GM12878 (cell line): ENCODE data around the gene FAM162A. TPM values are rescaled to one million over a fixed set of nuclear protein-coding genes. Genes with fewer than 3 reads are reported as not detected.
A peak's percentile ranks its signal among the peaks of the same experiment; 100 is the strongest.

Source experiments
- ATF3 ChIP-seq: IDR thresholded peaks from 2 replicates; pipeline ENCODE4 v1.6.1; 2011; ENCODE audit warnings: low read depth, mild to moderate bottlenecking, low read length, moderate library complexity, borderline replicate concordance; ENCODE audit errors: extremely low read depth
- BHLHE40 ChIP-seq, 2 experiments: fragments of 450-650 bp in 1 of 2; IDR thresholded peaks; 2 replicates each; pipeline ENCODE4 v1.6.1; 2011 to 2017; ENCODE audit warnings: low read depth in 2 of 2, borderline replicate concordance in 1 of 2, improper control_type of control experiment in 1 of 2, low read length in 1 of 2, mild to moderate bottlenecking in 1 of 2
- GABPA ChIP-seq: IDR thresholded peaks from 2 replicates; pipeline ENCODE4 v1.6.1; 2014; ENCODE audit warnings: antibody characterized with exemption, low read depth, mild to moderate bottlenecking, inconsistent platforms
- HSF1 ChIP-seq: fragments of 150-350 bp; IDR thresholded peaks from 2 replicates; pipeline ENCODE4 v1.6.1; 2014; ENCODE audit warnings: mild to moderate bottlenecking, low read depth, low read length
- KLF5 ChIP-seq: fragments of 450-650 bp; IDR thresholded peaks from 2 replicates; pipeline ENCODE4 v1.6.1; 2014; ENCODE audit warnings: mild to moderate bottlenecking; ENCODE audit not compliant: partially characterized antibody
- MTA3 ChIP-seq: IDR thresholded peaks from 2 replicates; pipeline ENCODE4 v1.6.1; 2012; ENCODE audit warnings: low read length, inconsistent platforms, borderline replicate concordance
- RUNX3 ChIP-seq: IDR thresholded peaks from 2 replicates; pipeline ENCODE4 v1.6.1; 2012; ENCODE audit warnings: low read length, inconsistent platforms
- SMAD1 ChIP-seq: fragments of 450-650 bp; IDR thresholded peaks from 2 replicates; pipeline ENCODE4 v1.6.1; 2018; ENCODE audit warnings: mild to moderate bottlenecking, low read depth; ENCODE audit not compliant: partially characterized antibody
- SMC3 ChIP-seq: IDR thresholded peaks from 2 replicates; pipeline ENCODE4 v1.6.1; 2011; ENCODE audit warnings: low read length, improper control_type of control experiment, borderline replicate concordance
- SREBF2 ChIP-seq: IDR thresholded peaks from 2 replicates; pipeline ENCODE4 v1.6.1; 2012; ENCODE audit warnings: mild to moderate bottlenecking, low read length
- YBX1 ChIP-seq: fragments of 450-650 bp; IDR thresholded peaks from 2 replicates; pipeline ENCODE4 v1.6.1; 2016; ENCODE audit warnings: antibody characterized with exemption
- ZNF217 ChIP-seq: fragments of 450-650 bp; IDR thresholded peaks from 2 replicates; pipeline ENCODE4 v1.6.1; 2017; ENCODE audit warnings: antibody characterized with exemption, mild to moderate bottlenecking
- ZNF24 ChIP-seq: fragments of 450-650 bp; IDR thresholded peaks from 2 replicates; pipeline ENCODE4 v1.6.1; 2017; ENCODE audit warnings: antibody characterized with exemption, mild to moderate bottlenecking
- ZNF274 ChIP-seq: IDR thresholded peaks from one replicate; pipeline ENCODE4 v1.8.0; 2011; ENCODE audit not compliant: insufficient read length, insufficient read depth
- ZZZ3 ChIP-seq: IDR thresholded peaks from 2 replicates; pipeline ENCODE4 v1.6.1; 2011; ENCODE audit warnings: low read depth; ENCODE audit not compliant: control insufficient read depth, insufficient read length
- polyA plus RNA-seq, 11 experiments: library from polyadenylated mRNA; depleted of rRNA in 4 of 11; unstranded in 6 of 11; stranded (reverse) in 5 of 11; fragments of >200 nt; fragmentation: Nextera tagmentation in 4 of 11; fragmentation: Illumina TruSeq in 1 of 11; extraction: Ambion mirVana in 4 of 11; extraction: Trizol in 1 of 11; gene quantifications; 1 replicate in 1 of 11; 2 replicates in 10 of 11; pipeline versions ENCODE4 v1.2.1 to v1.2.3, GENCODE V29; 2011 to 2016; ENCODE audit warnings: inconsistent platforms in 2 of 11, missing spikeins in 2 of 11, low read depth in 1 of 11
- total RNA-seq, 4 experiments: library from RNA; depleted of rRNA in 3 of 4; stranded (reverse); fragments of >200 nt in 3 of 4; fragmentation: Illumina TruSeq in 1 of 4; extraction: Trizol in 1 of 4; gene quantifications; 2 replicates each; pipeline versions ENCODE4 v1.2.1 to v1.2.3, GENCODE V29; 2013 to 2021
- TF ChIP-seq, protein P1 (sequence below): fragments of 450-650 bp; IDR thresholded peaks from 2 replicates; pipeline ENCODE4 v1.6.1; 2014; ENCODE audit warnings: mild to moderate bottlenecking
- TF ChIP-seq, protein P2 (sequence below): IDR thresholded peaks from 2 replicates; pipeline ENCODE4 v1.6.1; 2011; ENCODE audit warnings: borderline replicate concordance, low read depth, mild to moderate bottlenecking, moderate library complexity, low read length; ENCODE audit not compliant: insufficient read depth, poor library complexity, severe bottlenecking
- TF ChIP-seq, protein P3 (sequence below): fragments of 450-650 bp; formaldehyde crosslinking; IDR thresholded peaks from 2 replicates; pipeline ENCODE4 v1.4.0; 2022; ENCODE audit warnings: mild to moderate bottlenecking, moderate library complexity
- TF ChIP-seq, protein P4 (sequence below): fragments of 450-650 bp; conservative IDR thresholded peaks from 2 replicates; pipeline ENCODE4 v1.6.1; 2017; ENCODE audit warnings: mild to moderate bottlenecking, moderate library complexity

Gene FAM162A
- total and polyA plus RNA-seq, 10 of the 15 experiments (the other 5 are each of a cell fraction or from before 2014, with no cell fraction given), result 59.2 to 346 (median 149) TPM

GRCh38 chr3:122383771-122384697 lies at the start of gene FAM162A (continued):
- TF ChIP-seq, protein P1, sequence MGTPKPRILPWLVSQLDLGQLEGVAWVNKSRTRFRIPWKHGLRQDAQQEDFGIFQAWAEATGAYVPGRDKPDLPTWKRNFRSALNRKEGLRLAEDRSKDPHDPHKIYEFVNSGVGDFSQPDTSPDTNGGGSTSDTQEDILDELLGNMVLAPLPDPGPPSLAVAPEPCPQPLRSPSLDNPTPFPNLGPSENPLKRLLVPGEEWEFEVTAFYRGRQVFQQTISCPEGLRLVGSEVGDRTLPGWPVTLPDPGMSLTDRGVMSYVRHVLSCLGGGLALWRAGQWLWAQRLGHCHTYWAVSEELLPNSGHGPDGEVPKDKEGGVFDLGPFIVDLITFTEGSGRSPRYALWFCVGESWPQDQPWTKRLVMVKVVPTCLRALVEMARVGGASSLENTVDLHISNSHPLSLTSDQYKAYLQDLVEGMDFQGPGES, result no peak
- TF ChIP-seq, protein P2, sequence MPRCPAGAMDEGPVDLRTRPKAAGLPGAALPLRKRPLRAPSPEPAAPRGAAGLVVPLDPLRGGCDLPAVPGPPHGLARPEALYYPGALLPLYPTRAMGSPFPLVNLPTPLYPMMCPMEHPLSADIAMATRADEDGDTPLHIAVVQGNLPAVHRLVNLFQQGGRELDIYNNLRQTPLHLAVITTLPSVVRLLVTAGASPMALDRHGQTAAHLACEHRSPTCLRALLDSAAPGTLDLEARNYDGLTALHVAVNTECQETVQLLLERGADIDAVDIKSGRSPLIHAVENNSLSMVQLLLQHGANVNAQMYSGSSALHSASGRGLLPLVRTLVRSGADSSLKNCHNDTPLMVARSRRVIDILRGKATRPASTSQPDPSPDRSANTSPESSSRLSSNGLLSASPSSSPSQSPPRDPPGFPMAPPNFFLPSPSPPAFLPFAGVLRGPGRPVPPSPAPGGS, result no peak
- TF ChIP-seq YBX1, result no peak
- TF ChIP-seq GABPA, result no peak
- TF ChIP-seq, protein P3, sequence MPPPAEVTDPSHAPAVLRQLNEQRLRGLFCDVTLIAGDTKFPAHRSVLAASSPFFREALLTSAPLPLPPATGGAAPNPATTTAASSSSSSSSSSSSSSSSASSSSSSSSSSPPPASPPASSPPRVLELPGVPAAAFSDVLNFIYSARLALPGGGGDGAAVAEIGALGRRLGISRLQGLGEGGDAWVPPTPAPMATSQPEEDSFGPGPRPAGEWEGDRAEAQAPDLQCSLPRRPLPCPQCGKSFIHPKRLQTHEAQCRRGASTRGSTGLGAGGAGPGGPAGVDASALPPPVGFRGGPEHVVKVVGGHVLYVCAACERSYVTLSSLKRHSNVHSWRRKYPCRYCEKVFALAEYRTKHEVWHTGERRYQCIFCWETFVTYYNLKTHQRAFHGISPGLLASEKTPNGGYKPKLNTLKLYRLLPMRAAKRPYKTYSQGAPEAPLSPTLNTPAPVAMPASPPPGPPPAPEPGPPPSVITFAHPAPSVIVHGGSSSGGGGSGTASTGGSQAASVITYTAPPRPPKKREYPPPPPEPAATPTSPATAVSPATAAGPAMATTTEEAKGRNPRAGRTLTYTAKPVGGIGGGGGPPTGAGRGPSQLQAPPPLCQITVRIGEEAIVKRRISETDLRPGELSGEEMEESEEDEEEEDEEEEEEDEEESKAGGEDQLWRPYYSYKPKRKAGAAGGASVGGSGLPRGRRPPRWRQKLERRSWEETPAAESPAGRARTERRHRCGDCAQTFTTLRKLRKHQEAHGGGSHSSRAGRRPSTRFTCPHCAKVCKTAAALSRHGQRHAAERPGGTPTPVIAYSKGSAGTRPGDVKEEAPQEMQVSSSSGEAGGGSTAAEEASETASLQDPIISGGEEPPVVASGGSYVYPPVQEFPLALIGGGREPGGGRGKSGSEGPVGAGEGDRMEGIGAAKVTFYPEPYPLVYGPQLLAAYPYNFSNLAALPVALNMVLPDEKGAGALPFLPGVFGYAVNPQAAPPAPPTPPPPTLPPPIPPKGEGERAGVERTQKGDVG (CRISPR knock-in tag), result no peak
- TF ChIP-seq ATF3, result no peak
- TF ChIP-seq, protein P4, sequence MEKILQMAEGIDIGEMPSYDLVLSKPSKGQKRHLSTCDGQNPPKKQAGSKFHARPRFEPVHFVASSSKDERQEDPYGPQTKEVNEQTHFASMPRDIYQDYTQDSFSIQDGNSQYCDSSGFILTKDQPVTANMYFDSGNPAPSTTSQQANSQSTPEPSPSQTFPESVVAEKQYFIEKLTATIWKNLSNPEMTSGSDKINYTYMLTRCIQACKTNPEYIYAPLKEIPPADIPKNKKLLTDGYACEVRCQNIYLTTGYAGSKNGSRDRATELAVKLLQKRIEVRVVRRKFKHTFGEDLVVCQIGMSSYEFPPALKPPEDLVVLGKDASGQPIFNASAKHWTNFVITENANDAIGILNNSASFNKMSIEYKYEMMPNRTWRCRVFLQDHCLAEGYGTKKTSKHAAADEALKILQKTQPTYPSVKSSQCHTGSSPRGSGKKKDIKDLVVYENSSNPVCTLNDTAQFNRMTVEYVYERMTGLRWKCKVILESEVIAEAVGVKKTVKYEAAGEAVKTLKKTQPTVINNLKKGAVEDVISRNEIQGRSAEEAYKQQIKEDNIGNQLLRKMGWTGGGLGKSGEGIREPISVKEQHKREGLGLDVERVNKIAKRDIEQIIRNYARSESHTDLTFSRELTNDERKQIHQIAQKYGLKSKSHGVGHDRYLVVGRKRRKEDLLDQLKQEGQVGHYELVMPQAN, result peak; percentile 80; the same call in 1 of the 2 replicates
- TF ChIP-seq MTA3, result no peak
- TF ChIP-seq ZZZ3, result no peak
- no peak for TF ChIP-seq ZNF274
- TF ChIP-seq RUNX3, result 0 out of 2 replicates have a peak, but pooled peaks have one; percentile 10
- TF ChIP-seq BHLHE40 (IDR thresholded peaks at IDR 0.05; ENCODE audit: borderline replicate concordance in 1 of 2, low read depth in 2 of 2, low read length in 1 of 2), result peak in 1 of 2 experiments; percentile 88; a peak in 2 of 4 replicates
- 0 out of 2 replicates have a peak, but pooled peaks have one; percentile 46 for TF ChIP-seq ZNF217
- peak; percentile 69 for TF ChIP-seq KLF5
- no peak for TF ChIP-seq SMAD1
- peak; percentile 62; the same call in 1 of the 2 replicates for TF ChIP-seq ZNF24
- peak; percentile 39; the same call in 1 of the 2 replicates for TF ChIP-seq SMC3
- TF ChIP-seq SREBF2, result no peak
- TF ChIP-seq HSF1, result no peak
